ENCODE results near the gene ACLY.

The ACLY gene

DNA sequence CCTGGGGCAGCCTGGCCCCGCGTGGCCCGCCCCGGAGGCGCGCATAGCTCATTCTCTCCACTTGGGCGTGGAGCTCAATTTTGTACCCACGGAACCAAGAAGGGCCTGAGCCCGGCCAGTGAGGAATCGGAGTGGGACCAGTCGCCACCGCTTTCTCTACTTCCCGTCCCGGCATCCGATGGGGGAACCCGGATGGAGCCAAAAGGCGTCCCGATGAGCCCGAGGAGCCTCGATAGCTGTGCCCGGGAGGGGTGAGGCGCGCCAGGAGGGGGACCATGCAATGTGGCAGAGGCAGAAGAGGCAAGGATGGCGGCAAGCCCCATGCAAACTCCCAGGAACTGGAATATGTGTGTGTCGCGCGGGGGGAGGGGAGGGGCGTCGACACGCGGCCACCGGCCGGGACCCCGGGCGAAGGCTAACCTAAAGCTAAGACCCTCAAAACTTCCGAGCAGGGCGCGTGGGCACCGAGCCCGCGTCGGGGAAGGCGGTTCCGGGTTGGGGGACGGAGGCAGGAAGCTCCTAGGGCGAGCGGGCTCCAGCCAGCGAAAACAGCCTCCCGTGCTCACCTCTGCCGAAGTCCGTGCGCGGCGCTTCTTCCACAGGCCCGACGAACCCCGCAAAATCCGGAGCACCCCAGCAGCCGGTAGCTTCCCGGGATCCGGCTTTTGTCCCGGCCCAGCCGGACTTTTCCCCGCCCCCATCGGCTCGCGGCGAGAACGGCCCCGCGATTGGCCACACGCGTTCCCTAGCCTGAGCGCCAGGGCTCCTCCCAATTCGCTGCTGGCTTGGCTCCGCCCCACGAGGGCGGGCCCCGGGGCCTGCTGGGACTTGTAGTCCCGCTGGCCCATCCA is at the start of gene ACLY:
ACLY (minus strand) TSS at position 638 of the 851 bp plus-strand sequence. CDS start 5,078 bp downstream, outside the sequence.
- TF ChIP-seq GATA3 (IDR thresholded peaks at IDR 0.05; ENCODE audit: low read depth, low read length) (no peak), GATA2 (IDR thresholded peaks at IDR 0.05; ENCODE audit: low read depth, low read length) (no peak)

DNA sequence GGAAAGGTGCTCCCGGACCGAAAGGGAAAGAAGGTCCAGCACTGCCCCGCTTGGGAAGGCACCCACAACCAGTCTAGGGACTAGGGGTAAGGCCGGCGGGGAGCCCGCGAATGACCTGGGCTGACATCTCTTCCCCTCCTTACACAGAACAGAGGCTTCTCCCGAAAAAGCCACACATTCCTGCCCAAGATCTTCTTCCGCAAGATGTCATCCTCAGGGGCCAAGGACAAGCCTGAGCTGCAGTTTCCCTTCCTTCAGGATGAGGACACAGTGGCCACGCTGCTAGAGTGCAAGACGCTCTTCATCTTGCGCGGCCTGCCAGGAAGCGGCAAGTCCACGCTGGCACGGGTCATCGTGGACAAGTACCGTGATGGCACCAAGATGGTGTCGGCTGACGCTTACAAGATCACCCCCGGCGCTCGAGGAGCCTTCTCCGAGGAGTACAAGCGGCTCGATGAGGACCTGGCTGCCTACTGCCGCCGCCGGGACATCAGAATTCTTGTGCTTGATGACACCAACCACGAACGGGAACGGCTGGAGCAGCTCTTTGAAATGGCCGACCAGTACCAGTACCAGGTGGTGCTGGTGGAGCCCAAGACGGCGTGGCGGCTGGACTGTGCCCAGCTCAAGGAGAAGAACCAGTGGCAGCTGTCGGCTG is 49.3 kb upstream of the ACLY start:
- no peak for TF ChIP-seq GATA2 (IDR thresholded peaks at IDR 0.05; ENCODE audit: low read depth, low read length)
- TF ChIP-seq GATA3 (IDR thresholded peaks at IDR 0.05; ENCODE audit: low read depth, low read length) = no peak

DNA sequence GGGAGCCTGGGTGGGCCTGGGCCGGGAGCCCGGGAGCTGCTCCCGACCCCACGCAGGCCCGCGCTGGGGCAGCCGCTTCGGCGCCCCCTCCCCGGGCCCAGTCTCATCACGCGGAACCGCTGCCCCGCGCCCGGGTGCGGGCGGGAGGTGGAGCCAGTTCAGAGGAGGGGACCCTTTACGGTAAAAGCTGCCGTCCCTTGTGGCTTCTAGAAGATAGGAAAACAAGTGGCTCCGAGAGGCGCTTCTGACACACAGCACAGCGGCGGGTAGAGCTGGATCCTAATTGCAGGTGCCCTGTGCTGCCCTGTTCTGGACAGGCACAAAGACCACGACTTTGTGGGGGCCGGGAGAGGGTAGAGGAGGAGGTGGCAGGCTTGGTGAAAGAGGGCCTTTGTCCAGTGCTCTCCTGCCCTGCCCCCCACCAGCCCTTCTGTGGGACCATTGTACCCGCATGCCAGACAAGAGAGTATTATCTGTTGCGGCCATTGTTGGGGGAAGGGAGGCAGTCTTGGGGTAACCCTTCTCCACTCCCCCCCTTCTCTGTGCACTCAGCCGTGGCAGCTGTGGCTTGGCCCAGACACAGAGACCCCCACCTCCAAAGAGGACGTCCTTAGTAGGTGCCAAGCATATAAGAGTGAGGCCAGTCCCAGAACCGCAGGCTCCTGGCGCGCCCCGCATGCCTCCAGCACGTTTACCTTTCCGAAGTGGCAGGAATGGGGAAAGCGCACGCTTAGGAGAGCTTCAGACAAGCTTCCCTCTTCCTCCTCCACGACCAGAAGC is 48.6 kb upstream of the ACLY start:
- no peak for TF ChIP-seq GATA2 (IDR thresholded peaks at IDR 0.05; ENCODE audit: low read depth, low read length)
- TF ChIP-seq GATA3 (IDR thresholded peaks at IDR 0.05; ENCODE audit: low read depth, low read length) = no peak

DNA sequence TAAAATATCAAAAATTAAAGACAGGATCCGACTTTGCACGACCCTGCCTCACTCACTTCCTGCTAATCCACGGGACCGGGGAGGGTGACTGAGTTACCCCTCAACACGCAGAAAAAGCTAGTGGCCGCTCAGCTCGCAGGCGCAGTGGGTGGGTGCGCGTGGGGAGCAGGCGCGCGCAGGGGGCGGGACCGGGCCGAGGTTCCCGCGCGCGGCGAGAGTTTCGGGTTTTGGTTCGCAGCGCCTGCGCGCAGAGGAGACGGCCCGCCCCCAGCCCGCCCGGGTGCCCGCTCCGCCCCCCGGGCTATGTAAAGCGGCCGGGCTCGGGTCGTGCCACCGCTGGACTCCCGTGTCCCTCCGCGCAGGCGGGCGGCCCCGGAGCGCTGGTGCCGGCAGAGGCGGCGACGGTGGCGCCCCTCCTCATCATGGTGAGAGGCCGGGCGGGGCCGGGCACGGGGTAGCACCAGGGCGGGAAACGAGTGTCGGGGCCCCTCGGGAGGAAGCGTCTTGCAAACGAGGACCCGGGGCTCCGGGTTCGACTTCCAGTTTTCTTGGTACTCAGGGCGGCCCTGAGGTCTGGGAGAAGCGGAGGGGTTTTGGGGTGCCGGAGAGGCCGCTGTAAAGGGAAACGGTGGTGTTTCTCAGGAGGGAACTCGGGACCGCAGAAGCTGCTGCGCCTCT is 47.9 kb upstream of the ACLY start, which contains the start of gene CNP:
CNP (plus strand) TSS at position 333 of the 678 bp plus-strand sequence; CDS start at position 423, 90 bp downstream.
- TF ChIP-seq GATA2 (IDR thresholded peaks at IDR 0.05; ENCODE audit: low read depth, low read length) (no peak), GATA3 (IDR thresholded peaks at IDR 0.05; ENCODE audit: low read depth, low read length) (no peak)

DNA sequence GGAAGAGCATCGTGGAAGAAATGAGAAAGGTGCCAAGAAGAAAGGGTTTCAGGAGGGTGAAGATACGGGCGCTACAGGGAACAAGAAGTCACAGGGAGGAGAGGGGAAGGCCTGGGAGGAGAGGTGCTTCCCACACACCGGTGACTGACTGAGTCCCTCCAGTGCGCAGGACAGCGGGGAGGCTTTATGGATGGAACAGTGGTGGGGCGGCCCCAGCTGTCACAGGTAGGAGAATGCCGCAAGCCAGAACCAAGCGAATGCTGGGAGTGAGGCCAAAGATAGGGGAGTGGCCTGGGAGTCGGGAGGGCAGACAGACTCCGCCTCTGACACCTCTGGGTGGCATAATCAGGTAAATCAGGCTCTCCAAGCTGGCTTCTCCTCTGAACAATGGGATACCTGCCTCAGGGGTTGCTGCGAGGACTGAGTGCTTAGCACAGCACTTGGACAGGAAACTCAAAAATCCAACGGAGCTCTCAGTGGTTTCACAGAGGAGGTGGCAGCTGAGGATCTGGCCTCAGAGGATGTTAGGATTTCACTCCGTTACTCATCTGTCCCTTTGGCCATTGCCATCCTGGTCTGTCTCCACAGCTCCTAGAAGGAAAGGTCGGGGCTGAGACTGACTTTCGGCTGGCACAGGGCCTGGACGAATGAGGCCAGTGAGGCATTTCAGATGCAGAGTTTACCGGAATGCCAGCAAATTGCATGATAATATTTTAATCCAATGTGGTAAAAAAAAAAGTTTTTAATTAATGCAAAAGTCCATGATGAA is 47.1 kb upstream of the ACLY start:
- TF ChIP-seq GATA2 (IDR thresholded peaks at IDR 0.05; ENCODE audit: low read depth, low read length) = no peak
- no peak for TF ChIP-seq GATA3 (IDR thresholded peaks at IDR 0.05; ENCODE audit: low read depth, low read length)

DNA sequence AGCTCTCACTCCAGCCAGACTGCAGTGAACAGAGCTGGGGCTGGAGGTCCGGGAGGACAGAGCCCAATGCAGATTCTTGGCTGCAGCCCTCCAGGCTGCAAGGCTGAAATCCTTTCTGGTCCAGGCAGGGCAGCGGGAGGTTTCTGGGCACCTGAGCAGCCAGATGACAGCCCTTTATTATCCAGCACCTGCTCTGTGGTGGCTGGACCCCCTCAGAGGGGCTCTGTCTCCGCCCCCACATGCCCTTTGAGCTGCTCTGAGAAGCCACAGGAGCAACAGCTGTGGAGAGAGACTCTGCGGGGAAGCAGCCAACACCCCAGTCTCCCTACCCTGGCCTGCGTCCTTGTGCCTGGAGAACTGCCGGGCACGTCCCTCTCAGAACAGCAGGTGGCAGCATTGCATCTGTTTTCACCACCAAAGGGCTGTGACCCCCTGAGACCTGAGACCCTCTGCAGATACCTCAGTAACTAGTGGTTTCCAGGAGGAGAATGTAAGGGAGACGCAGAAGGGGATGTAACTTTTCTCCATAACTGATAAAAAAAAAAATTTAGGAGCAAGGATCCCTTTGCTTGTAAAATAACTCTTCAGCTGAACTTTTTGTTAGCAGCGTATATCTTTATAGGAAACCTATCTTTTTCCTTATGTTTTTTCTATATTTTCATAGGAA is 44.1 kb upstream of the ACLY start:
- TF ChIP-seq GATA2 (IDR thresholded peaks at IDR 0.05; ENCODE audit: low read depth, low read length) = no peak
- TF ChIP-seq GATA3 (IDR thresholded peaks at IDR 0.05; ENCODE audit: low read depth, low read length) = no peak

DNA sequence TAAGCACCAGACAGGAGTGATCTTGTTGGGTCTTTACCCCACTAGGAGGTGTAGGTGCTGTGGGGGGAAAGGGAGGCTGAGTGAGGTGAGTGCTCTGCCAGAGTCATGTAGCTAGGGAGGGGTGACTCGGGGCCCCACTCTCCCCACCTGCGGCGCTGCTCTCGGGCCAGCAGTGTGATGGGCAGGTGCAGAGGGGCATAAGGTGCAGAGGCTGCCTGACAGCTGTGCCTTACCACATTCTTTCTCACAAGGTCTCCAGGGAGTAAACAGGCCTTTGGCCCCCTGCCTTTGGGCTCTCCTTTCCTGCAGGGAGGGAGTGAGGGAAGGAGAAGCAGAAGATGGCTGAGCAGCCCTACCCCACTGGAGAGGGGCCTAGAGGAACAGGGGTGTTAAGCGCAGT is 43.4 kb upstream of the ACLY start:
- TF ChIP-seq GATA3 (IDR thresholded peaks at IDR 0.05; ENCODE audit: low read depth, low read length) (no peak), GATA2 (IDR thresholded peaks at IDR 0.05; ENCODE audit: low read depth, low read length) (no peak)

DNA sequence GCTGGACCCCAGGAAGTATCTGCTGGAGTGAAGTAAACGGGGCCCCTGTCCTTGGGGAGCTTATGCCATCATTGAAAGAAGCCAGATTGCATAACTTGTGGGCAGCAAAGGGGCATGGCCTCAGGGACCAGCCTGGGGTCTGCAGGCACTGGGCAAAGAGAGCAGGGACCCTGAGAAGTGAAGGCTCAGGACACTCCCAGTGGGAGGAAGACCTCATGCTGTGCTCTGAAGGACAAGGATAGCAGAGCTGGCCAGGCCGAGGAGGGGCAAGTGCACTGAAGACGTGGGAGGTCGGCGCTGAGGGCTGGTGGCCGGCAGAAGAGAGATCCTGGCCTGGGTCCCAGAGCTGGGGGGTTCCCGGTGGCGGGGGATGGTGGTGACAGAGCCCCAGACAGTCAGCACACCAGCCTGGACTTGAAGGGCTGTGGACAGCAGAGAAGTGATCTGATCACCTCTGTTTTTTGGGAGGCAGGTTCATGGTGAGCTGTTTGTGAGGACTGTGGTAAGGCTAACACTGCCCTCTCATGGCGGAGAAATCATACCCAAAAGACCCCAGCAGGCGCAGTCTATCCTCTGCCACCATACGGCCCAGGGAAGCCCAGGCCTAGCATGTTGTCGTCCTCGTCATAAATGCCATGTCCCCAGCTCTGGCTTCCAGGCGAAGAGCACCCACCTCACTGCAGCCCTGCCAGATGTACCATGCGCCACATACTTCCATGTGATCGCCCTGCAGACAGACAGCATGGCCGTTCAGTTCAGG is 40.8 kb upstream of the ACLY start:
- TF ChIP-seq GATA2 (IDR thresholded peaks at IDR 0.05; ENCODE audit: low read depth, low read length) (no peak), GATA3 (IDR thresholded peaks at IDR 0.05; ENCODE audit: low read depth, low read length) (no peak)

DNA sequence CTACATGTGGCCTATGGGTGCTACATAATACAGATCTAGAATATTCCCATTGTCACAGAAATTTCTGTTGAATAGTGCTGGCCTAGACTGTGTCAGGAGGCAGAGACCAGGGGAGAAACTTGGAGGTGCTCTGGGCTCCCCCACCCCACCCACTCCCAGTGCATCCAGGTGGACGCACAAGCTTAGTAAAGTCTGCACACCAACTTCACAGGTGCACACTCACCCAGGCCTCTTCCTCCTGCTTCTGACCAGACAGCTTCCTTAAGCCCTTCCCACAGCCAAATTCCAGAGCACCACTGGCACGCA is 40.2 kb upstream of the ACLY start:
- TF ChIP-seq GATA2 (IDR thresholded peaks at IDR 0.05; ENCODE audit: low read depth, low read length) (no peak), GATA3 (IDR thresholded peaks at IDR 0.05; ENCODE audit: low read depth, low read length) (no peak)

DNA sequence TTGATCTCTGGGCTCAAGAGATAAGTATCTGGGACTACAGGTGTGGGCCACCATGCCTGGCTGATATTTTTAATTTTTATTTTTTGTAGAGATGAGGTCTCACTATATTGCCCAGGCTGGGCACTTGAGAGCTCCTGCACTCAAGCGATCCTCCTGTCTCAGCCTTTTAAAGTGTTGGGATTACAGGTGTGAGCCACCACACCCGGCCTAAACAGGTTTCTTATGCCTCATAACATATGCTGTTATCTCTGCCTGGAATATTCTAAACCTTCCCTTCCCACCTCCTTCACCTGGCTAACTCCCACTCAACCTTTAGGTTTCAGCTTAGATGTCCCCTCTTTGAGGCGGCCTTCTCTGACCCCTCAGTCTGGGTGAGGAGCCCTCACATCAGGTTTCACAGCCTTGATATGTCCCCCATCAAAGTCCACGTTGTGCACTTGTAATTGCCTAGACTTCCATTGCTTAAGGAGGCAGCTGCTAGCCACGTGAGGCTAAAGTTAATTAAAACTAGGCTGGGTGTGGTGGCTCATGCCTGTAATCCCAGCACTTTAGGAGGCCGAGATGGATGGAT is 39.2 kb upstream of the ACLY start:
- no peak for TF ChIP-seq GATA2 (IDR thresholded peaks at IDR 0.05; ENCODE audit: low read depth, low read length)
- no peak for TF ChIP-seq GATA3 (IDR thresholded peaks at IDR 0.05; ENCODE audit: low read depth, low read length)

DNA sequence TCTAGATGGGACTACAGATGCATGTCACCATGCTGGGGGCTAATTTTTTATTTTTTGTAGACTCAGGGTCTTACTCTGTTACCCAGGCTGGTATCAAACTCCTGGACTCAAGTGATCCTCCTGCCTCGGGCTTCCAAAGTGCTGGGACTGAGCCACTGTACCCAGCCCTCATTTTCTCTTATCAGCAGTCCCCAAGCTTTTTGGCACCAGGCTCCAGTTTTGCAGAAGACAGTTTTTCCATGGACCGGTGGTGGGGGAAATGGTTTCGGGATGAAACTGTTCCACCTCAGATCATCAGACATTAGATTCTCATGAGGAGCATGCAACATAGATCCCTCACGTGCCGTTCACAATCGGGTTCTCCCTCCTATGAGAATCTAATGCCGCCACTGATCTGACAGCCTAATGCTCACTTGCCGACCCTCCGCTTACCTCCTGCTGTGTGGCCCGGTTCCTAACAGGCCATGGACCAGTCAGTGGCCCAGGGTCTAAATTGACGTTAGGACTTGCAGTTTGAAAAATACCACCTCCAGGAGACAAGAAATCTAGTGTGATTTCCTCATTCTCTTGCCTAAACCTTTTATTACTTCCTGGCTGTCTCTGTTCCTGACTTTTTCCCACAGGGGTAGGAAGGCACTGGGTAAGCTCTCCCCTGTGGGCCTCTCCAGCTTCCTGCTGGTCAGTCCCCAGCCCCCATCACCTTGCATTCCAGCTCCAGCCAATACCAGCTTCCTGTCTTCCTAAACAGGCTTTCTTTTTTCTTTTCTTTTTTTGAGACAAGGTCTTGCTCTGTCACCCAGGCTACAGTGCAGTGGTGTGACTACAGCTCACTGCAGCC is 38.5 kb upstream of the ACLY start:
- TF ChIP-seq GATA3 (IDR thresholded peaks at IDR 0.05; ENCODE audit: low read depth, low read length) (no peak), GATA2 (IDR thresholded peaks at IDR 0.05; ENCODE audit: low read depth, low read length) (no peak)

Data from SH-SY5Y (cell line).